GM23338 (cell line): Measurements from ENCODE around the gene ST3GAL4. TPM values are rescaled to one million over a fixed set of nuclear protein-coding genes. Genes with fewer than 3 reads are reported as not detected.

Experiments used
- ATAC-seq: fragments of 200-7000 bp; cut with Tn5 transposase; 3 replicates; pipeline ENCODE4 v1.9.1; 2020
- DNase-seq: peaks from one replicate; pipeline ENCODE4 v3.0.0-alpha.2; 2015; ENCODE audit warnings: low spot score
- H2AFZ ChIP-seq: fragments of 200-600 bp; sonication (generic); 2 replicates; pipeline ENCODE4 v1.8.0; 2016; ENCODE audit warnings: antibody characterized with exemption, mild to moderate bottlenecking, moderate library complexity
- H3F3A ChIP-seq: fragments of 200-600 bp; sonication (generic); replicated peaks from 2 replicates; pipeline ENCODE4 v1.8.0; 2017; ENCODE audit warnings: antibody characterized with exemption, mixed run types, low read depth
- H3K27ac ChIP-seq: fragments of 200-600 bp; sonication (generic); 2 replicates; pipeline ENCODE4 v1.6.1; 2016; ENCODE audit warnings: low read depth
- H3K27me3 ChIP-seq: fragments of 200-600 bp; sonication (generic); 2 replicates; pipeline ENCODE4 v1.8.0; 2016; ENCODE audit warnings: mild to moderate bottlenecking, mixed run types, moderate library complexity; ENCODE audit not compliant: insufficient read depth
- H3K36me3 ChIP-seq: fragments of 200-600 bp; sonication (generic); 2 replicates; pipeline ENCODE4 v1.8.0; 2016; ENCODE audit warnings: mild to moderate bottlenecking; ENCODE audit not compliant: insufficient read depth
- H3K4me1 ChIP-seq: fragments of 200-600 bp; sonication (generic); 2 replicates; pipeline ENCODE4 v1.8.0; 2016; ENCODE audit warnings: mild to moderate bottlenecking, moderate library complexity; ENCODE audit not compliant: insufficient read depth
- H3K4me2 ChIP-seq: fragments of 200-600 bp; sonication (generic); 2 replicates; pipeline ENCODE4 v1.7.1; 2017; ENCODE audit warnings: mixed run types
- H3K4me3 ChIP-seq: fragments of 200-600 bp; sonication (generic); 2 replicates; pipeline ENCODE4 v1.6.1; 2016; ENCODE audit warnings: mixed run types
- H3K79me2 ChIP-seq: fragments of 200-600 bp; sonication (generic); replicated peaks from 2 replicates; pipeline ENCODE4 v1.8.0; 2017; ENCODE audit warnings: mild to moderate bottlenecking; ENCODE audit not compliant: insufficient read depth
- H3K9me2 ChIP-seq: fragments of 200-600 bp; sonication (generic); 2 replicates; pipeline ENCODE4 v1.8.0; 2017; ENCODE audit not compliant: insufficient read depth
- H4K20me1 ChIP-seq: fragments of 200-600 bp; sonication (generic); replicated peaks from 2 replicates; pipeline ENCODE4 v1.8.0; 2017; ENCODE audit warnings: mild to moderate bottlenecking; ENCODE audit not compliant: insufficient read depth
- H3K27ac Mint-ChIP-seq: 2 replicates; pipeline ENCODE4 v1.8.0; 2020; ENCODE audit warnings: inconsistent platforms, mild to moderate bottlenecking, moderate library complexity, mixed read lengths
- H3K27me3 Mint-ChIP-seq: 3 replicates; pipeline ENCODE4 v1.8.0; 2022; ENCODE audit warnings: low read depth, mild to moderate bottlenecking, moderate library complexity, mixed read lengths, inconsistent platforms; ENCODE audit not compliant: insufficient read depth, poor library complexity
- H3K36me3 Mint-ChIP-seq: 3 replicates; pipeline ENCODE4 v1.8.0; 2021; ENCODE audit warnings: low read depth, mild to moderate bottlenecking, inconsistent platforms, moderate library complexity, mixed read lengths
- H3K4me1 Mint-ChIP-seq: 3 replicates; pipeline ENCODE4 v1.8.0; 2020; ENCODE audit warnings: mild to moderate bottlenecking, inconsistent platforms, mixed read lengths
- H3K4me3 Mint-ChIP-seq: 3 replicates; pipeline ENCODE4 v1.8.0; 2021; ENCODE audit warnings: moderate library complexity, mild to moderate bottlenecking, inconsistent platforms, mixed read lengths
- H3K9me3 Mint-ChIP-seq: 3 replicates; pipeline ENCODE4 v1.8.0; 2020; ENCODE audit warnings: moderate library complexity, mild to moderate bottlenecking, inconsistent platforms, mixed read lengths
- CREB1 ChIP-seq: fragments of 250-450 bp; sonication (Bioruptor Pico); IDR thresholded peaks from 2 replicates; pipeline ENCODE4 v1.5.0; 2020; ENCODE audit warnings: low read depth, mild to moderate bottlenecking, moderate library complexity
- CTCF ChIP-seq, 2 experiments: fragments of 200-600 bp in 1 of 2; sonication (generic) in 1 of 2; conservative IDR thresholded peaks; 2 replicates each; pipeline versions ENCODE4 v1.5.1 to v1.6.1; 2016 to 2017; ENCODE audit warnings: antibody characterized with exemption in 2 of 2, low read depth in 2 of 2, mild to moderate bottlenecking in 2 of 2, moderate library complexity in 1 of 2
- ETS1 ChIP-seq: IDR thresholded peaks from 2 replicates; pipeline ENCODE4 v1.6.1; 2016; ENCODE audit warnings: antibody characterized with exemption
- EZH2 ChIP-seq: fragments of 200-600 bp; sonication (generic); IDR thresholded peaks from one replicate; pipeline ENCODE4 v1.8.0; 2017; ENCODE audit warnings: antibody characterized with exemption, mild to moderate bottlenecking, low read depth; ENCODE audit not compliant: unreplicated experiment
- EZH2phosphoT487 ChIP-seq: fragments of 200-600 bp; sonication (generic); IDR thresholded peaks from one replicate; pipeline ENCODE4 v1.8.1; 2018; ENCODE audit warnings: antibody characterized with exemption; ENCODE audit not compliant: unreplicated experiment
- JUNB ChIP-seq: IDR thresholded peaks from one replicate; pipeline ENCODE4 v1.6.1; 2016; ENCODE audit warnings: antibody characterized with exemption; ENCODE audit not compliant: unreplicated experiment
- NANOG ChIP-seq: IDR thresholded peaks from 2 replicates; pipeline ENCODE4 v1.6.1; 2016; ENCODE audit warnings: antibody characterized with exemption, borderline replicate concordance
- REST ChIP-seq: IDR thresholded peaks from one replicate; pipeline ENCODE4 v1.6.1; 2018; ENCODE audit warnings: antibody characterized with exemption; ENCODE audit not compliant: unreplicated experiment
- STAT1 ChIP-seq: IDR thresholded peaks from one replicate; pipeline ENCODE4 v1.6.1; 2016; ENCODE audit warnings: antibody characterized with exemption; ENCODE audit not compliant: unreplicated experiment
- ZNF114 ChIP-seq: fragments of 250-450 bp; sonication (Bioruptor Pico); IDR thresholded peaks from 2 replicates; pipeline ENCODE4 v1.5.0; 2020; ENCODE audit warnings: mild to moderate bottlenecking, moderate library complexity
- ZNF331 ChIP-seq: fragments of 250-450 bp; sonication (Bioruptor Pico); IDR thresholded peaks from 2 replicates; pipeline ENCODE4 v1.5.0; 2020; ENCODE audit warnings: low read depth, mild to moderate bottlenecking, moderate library complexity
- polyA plus RNA-seq: library from polyadenylated mRNA; unstranded; fragments of >200 nt; fragmentation: Nextera tagmentation; extraction: Ambion mirVana; gene quantifications from 2 replicates; pipeline ENCODE4 v1.2.1, GENCODE V29; 2016
- total RNA-seq: library from RNA; depleted of rRNA; stranded (reverse); fragments of >200 nt; shearing (Covaris generic); gene quantifications from 2 replicates; pipeline ENCODE4 v1.2.3, GENCODE V29; 2014

Gene ST3GAL4
- total and polyA plus RNA-seq, 2 experiments from 2014 or later = 10.1 to 28.0 TPM

GRCh38 chr11:126443120-126443519 lies 87.6 kb downstream of the ST3GAL4 start (continued):
- TF ChIP-seq CTCF (conservative IDR thresholded peaks at IDR 0.05; ENCODE audit: low read depth in 2 of 2) = no peak
- TF ChIP-seq EZH2 = no peak
- TF ChIP-seq ZNF331 (CRISPR knock-in tag) = no peak

- Histone ChIP-seq H3K4me1 (peaks cover 19% of the 10 kb centered on the region), H2AFZ (no peak overlapping the region), H3F3A (no peaks in the 10 kb centered on the region), H3K4me2 (no peak overlapping the region), H3K36me3 (no peaks in the 10 kb centered on the region), H3K4me3 (no peak overlapping the region), H3K27me3 (no peaks in the 10 kb centered on the region), H4K20me1 (no peaks in the 10 kb centered on the region), H3K9me2 (no peaks in the 10 kb centered on the region), H3K79me2 (no peaks in the 10 kb centered on the region), H3K27ac (no peak overlapping the region)
- Mint-ChIP-seq H3K9me3 (no peaks in the 10 kb centered on the region), H3K27ac (no peak overlapping the region), H3K36me3 (no peaks in the 10 kb centered on the region), H3K4me1 (peaks cover 30% of the 10 kb centered on the region), H3K4me3 (no peak overlapping the region), H3K27me3 (peaks cover 4% of the 10 kb centered on the region)
- ATAC-seq (no peak), DNase-seq (no peak)
- TF ChIP-seq CREB1 (CRISPR knock-in tag) (no peak), NANOG (no peak), ZNF114 (CRISPR knock-in tag) (no peak), ETS1 (no peak), STAT1 (no peak), ZNF331 (CRISPR knock-in tag) (no peak), REST (no peak), EZH2phosphoT487 (no peak), CTCF (conservative IDR thresholded peaks at IDR 0.05; ENCODE audit: low read depth in 2 of 2) (no peak), JUNB (no peak)
These were observed 88.6 kb downstream of the ST3GAL4 start for GRCh38 chr11:126444072-126444471.
